Karpas-422 (cell line): ENCODE data around the gene CXCR6. TPM values are rescaled to one million over a fixed set of nuclear protein-coding genes. Genes with fewer than 3 reads are reported as not detected.

Experiments
- DNase-seq: peaks from one replicate; pipeline ENCODE4 v3.0.0-alpha.2; 2015
- H2AFZ ChIP-seq: fragments of 200-600 bp; sonication (generic); 2 replicates; pipeline ENCODE4 v1.6.1; 2014; ENCODE audit warnings: antibody characterized with exemption, low read length, mixed read lengths
- H3K27ac ChIP-seq: fragments of 200-600 bp; sonication (generic); 2 replicates; pipeline ENCODE4 v1.5.1; 2014; ENCODE audit warnings: mild to moderate bottlenecking, low read length, moderate library complexity
- H3K27me3 ChIP-seq: fragments of 200-600 bp; sonication (generic); 2 replicates; pipeline ENCODE4 v1.6.1; 2014; ENCODE audit warnings: low read length, mixed read lengths
- H3K36me3 ChIP-seq: fragments of 200-600 bp; sonication (generic); 2 replicates; pipeline ENCODE4 v1.6.1; 2014; ENCODE audit warnings: low read length, mixed read lengths; ENCODE audit not compliant: insufficient read depth
- H3K4me1 ChIP-seq: fragments of 200-600 bp; sonication (generic); 2 replicates; pipeline ENCODE4 v1.6.1; 2014; ENCODE audit warnings: mild to moderate bottlenecking, low read length, mixed read lengths
- H3K4me2 ChIP-seq: fragments of 200-600 bp; sonication (generic); 2 replicates; pipeline ENCODE4 v1.6.1; 2014; ENCODE audit warnings: low read length, low read depth, mild to moderate bottlenecking; ENCODE audit not compliant: poor library complexity, severe bottlenecking
- H3K4me3 ChIP-seq: fragments of 200-600 bp; sonication (generic); 2 replicates; pipeline ENCODE4 v1.5.1; 2014; ENCODE audit warnings: mild to moderate bottlenecking, antibody characterized with exemption, low read length, mixed read lengths
- H3K79me2 ChIP-seq: fragments of 200-600 bp; sonication (generic); 2 replicates; pipeline ENCODE4 v1.6.1; 2014; ENCODE audit warnings: mild to moderate bottlenecking, low read length, mixed read lengths
- H3K9ac ChIP-seq: fragments of 200-600 bp; sonication (generic); 2 replicates; pipeline ENCODE4 v1.6.0; 2014; ENCODE audit warnings: low read length
- H3K9me2 ChIP-seq: fragments of 200-600 bp; sonication (generic), shearing (Covaris generic); replicated peaks from 2 replicates; pipeline ENCODE4 v1.6.0; 2014; ENCODE audit warnings: mild to moderate bottlenecking, low read length, moderate library complexity; ENCODE audit not compliant: insufficient read depth
- H3K9me3 ChIP-seq: fragments of 300-700, 200-600 bp; sonication (generic); 2 replicates; pipeline ENCODE4 v1.6.1; 2014; ENCODE audit warnings: low read length, mixed read lengths
- H4K20me1 ChIP-seq: fragments of 200-600 bp; sonication (generic); 2 replicates; pipeline ENCODE4 v1.6.1; 2014; ENCODE audit warnings: mild to moderate bottlenecking, antibody characterized with exemption, low read length, low read depth; ENCODE audit not compliant: insufficient read depth
- total RNA-seq: library from RNA; depleted of rRNA; stranded (reverse); fragments of >200 nt; shearing (Covaris generic); gene quantifications from 2 replicates; pipeline ENCODE4 v1.2.3, GENCODE V29; 2014; ENCODE audit warnings: low replicate concordance

CXCR6 gene
- total RNA-seq, 1 experiment from 2014 or later, result not detected

DNA sequence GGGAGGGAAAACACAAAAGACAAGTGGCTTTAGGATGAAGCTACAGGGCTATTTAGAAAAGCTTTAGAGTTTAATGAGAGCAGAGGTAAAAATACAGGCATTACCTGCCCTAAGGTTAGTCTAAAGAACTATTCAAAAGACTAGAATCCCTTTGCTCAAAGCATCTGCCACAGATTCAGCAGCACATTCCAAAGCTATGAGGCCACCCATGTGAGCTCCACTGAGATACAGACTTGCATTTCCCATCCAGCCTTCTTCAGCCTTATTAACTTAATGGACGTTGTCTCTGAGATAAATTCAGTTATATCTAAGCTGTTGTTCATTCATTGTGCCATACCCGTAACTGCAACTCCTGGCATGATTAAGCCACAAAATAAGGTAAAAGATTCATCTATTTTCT lies 25.4 kb downstream of the CXCR6 start:
- Histone ChIP-seq H3K4me2 (no peak overlapping the region), H3K9me3 (no peaks in the 10 kb centered on the region), H3K36me3 (peaks cover 28% of the 10 kb centered on the region; the same call in 1 of the 2 replicates), H4K20me1 (no peaks in the 10 kb centered on the region), H3K27ac (no peak overlapping the region), H3K27me3 (no peaks in the 10 kb centered on the region), H3K4me3 (no peak overlapping the region), H3K9me2 (no peaks in the 10 kb centered on the region), H2AFZ (no peak overlapping the region), H3K4me1 (peaks cover 22% of the 10 kb centered on the region), H3K79me2 (no peaks in the 10 kb centered on the region), H3K9ac (no peak overlapping the region)
- no peak for DNase-seq

GRCh38 chr3:45969116-45969515 lies 25.9 kb downstream of the CXCR6 start:
- no peak overlapping the region for H3K4me2 ChIP-seq
- H3K36me3 ChIP-seq, result peaks cover 24% of the 10 kb centered on the region; the same call in 1 of the 2 replicates
- no peak overlapping the region for H2AFZ ChIP-seq
- peaks cover 20% of the 10 kb centered on the region for H3K4me1 ChIP-seq
- H3K9ac ChIP-seq, result no peak overlapping the region
- H3K27ac ChIP-seq, result no peak overlapping the region
- H3K9me3 ChIP-seq, result no peaks in the 10 kb centered on the region
- no peaks in the 10 kb centered on the region for H3K79me2 ChIP-seq
- H4K20me1 ChIP-seq, result no peaks in the 10 kb centered on the region
- no peaks in the 10 kb centered on the region for H3K9me2 ChIP-seq
- DNase-seq, result no peak
- no peak overlapping the region for H3K4me3 ChIP-seq
- H3K27me3 ChIP-seq, result no peaks in the 10 kb centered on the region

DNA sequence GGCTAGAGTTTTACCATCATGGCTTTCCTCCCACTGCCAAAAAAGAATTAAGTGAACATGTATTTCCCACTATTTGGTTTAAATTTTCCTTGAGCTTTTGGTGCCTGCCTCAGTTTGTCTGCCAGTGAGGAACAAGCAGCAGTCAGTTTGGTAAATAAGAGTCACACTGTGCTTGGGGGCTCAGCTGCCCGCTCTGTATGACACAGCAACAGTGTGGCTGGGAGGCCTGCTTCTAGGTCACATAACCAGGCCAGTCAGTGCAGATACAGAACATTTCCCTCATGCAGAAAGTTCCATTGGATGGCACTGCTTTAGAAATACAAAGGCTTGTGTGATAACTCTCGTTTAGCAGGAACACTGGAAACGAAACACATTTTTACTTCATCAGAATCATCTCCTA lies 26.7 kb downstream of the CXCR6 start:
- no peaks in the 10 kb centered on the region for H3K27me3 ChIP-seq
- no peak overlapping the region for H3K27ac ChIP-seq
- no peak for DNase-seq
- no peaks in the 10 kb centered on the region for H4K20me1 ChIP-seq
- H2AFZ ChIP-seq, result no peak overlapping the region
- peaks cover 26% of the 10 kb centered on the region for H3K4me1 ChIP-seq
- no peak overlapping the region for H3K9ac ChIP-seq
- H3K9me3 ChIP-seq, result no peaks in the 10 kb centered on the region
- H3K36me3 ChIP-seq, result peaks cover 24% of the 10 kb centered on the region; the same call in 1 of the 2 replicates
- H3K9me2 ChIP-seq, result no peaks in the 10 kb centered on the region
- H3K79me2 ChIP-seq, result no peaks in the 10 kb centered on the region
- H3K4me2 ChIP-seq, result no peak overlapping the region
- no peak overlapping the region for H3K4me3 ChIP-seq

GRCh38 chr3:45972534-45973402 lies 29.5 kb downstream of the CXCR6 start:
- no peaks in the 10 kb centered on the region for H3K79me2 ChIP-seq
- no peak overlapping the region for H3K9ac ChIP-seq
- no peaks in the 10 kb centered on the region for H3K9me3 ChIP-seq
- H3K4me1 ChIP-seq, result peaks cover 28% of the 10 kb centered on the region
- no peaks in the 10 kb centered on the region for H3K9me2 ChIP-seq
- H3K27ac ChIP-seq, result peak overlapping the region; percentile 42
- no peaks in the 10 kb centered on the region for H4K20me1 ChIP-seq
- peak overlapping the region; percentile 28 for H3K4me2 ChIP-seq
- H3K36me3 ChIP-seq, result peaks cover 24% of the 10 kb centered on the region; the same call in 1 of the 2 replicates
- no peak overlapping the region for H2AFZ ChIP-seq
- H3K4me3 ChIP-seq, result no peak overlapping the region
- no peaks in the 10 kb centered on the region for H3K27me3 ChIP-seq
- DNase-seq, result no peak

DNA sequence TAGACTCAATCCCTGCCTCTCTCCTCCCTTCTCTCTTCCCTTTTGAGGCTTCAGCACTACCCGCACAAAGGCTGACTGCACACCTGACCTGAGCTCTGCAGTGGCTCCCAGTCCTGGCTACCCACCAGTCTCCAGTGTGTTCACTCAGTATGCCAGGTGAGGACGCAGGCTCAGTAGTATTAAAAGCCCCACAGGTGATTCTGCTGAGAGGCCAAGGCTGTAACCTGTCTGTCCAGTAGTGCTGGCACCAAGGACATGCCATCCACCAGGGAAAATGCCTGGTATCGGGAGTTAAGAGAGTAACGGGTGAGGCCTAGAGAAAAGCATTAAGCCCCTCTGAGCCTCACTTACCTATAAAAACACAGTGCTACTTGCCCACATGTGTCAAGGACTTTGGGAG lies 31.4 kb downstream of the CXCR6 start:
- H2AFZ ChIP-seq, result no peak overlapping the region

GRCh38 chr3:45975686-45976085 lies 32.4 kb downstream of the CXCR6 start:
- H2AFZ ChIP-seq, result no peak overlapping the region
- no peak overlapping the region for H3K9ac ChIP-seq
- no peak for DNase-seq
- no peaks in the 10 kb centered on the region for H4K20me1 ChIP-seq
- H3K9me3 ChIP-seq, result no peaks in the 10 kb centered on the region
- H3K4me2 ChIP-seq, result no peak overlapping the region
- no peak overlapping the region for H3K4me3 ChIP-seq
- no peaks in the 10 kb centered on the region for H3K79me2 ChIP-seq
- no peaks in the 10 kb centered on the region for H3K9me2 ChIP-seq
- no peak overlapping the region for H3K27ac ChIP-seq
- H3K4me1 ChIP-seq, result peaks cover 28% of the 10 kb centered on the region
- peaks cover 25% of the 10 kb centered on the region; the same call in 1 of the 2 replicates for H3K36me3 ChIP-seq
- no peaks in the 10 kb centered on the region for H3K27me3 ChIP-seq

More for the DNA sequence above, 31.4 kb downstream of the CXCR6 start:
- Histone ChIP-seq H4K20me1 (no peaks in the 10 kb centered on the region), H3K9me3 (no peaks in the 10 kb centered on the region), H3K27ac (no peak overlapping the region), H3K9ac (no peak overlapping the region), H3K36me3 (peaks cover 21% of the 10 kb centered on the region; the same call in 1 of the 2 replicates), H3K79me2 (no peaks in the 10 kb centered on the region), H3K4me3 (no peak overlapping the region), H3K27me3 (no peaks in the 10 kb centered on the region), H3K4me1 (peaks cover 28% of the 10 kb centered on the region), H3K9me2 (no peaks in the 10 kb centered on the region), H3K4me2 (no peak overlapping the region)
- no peak for DNase-seq

DNA sequence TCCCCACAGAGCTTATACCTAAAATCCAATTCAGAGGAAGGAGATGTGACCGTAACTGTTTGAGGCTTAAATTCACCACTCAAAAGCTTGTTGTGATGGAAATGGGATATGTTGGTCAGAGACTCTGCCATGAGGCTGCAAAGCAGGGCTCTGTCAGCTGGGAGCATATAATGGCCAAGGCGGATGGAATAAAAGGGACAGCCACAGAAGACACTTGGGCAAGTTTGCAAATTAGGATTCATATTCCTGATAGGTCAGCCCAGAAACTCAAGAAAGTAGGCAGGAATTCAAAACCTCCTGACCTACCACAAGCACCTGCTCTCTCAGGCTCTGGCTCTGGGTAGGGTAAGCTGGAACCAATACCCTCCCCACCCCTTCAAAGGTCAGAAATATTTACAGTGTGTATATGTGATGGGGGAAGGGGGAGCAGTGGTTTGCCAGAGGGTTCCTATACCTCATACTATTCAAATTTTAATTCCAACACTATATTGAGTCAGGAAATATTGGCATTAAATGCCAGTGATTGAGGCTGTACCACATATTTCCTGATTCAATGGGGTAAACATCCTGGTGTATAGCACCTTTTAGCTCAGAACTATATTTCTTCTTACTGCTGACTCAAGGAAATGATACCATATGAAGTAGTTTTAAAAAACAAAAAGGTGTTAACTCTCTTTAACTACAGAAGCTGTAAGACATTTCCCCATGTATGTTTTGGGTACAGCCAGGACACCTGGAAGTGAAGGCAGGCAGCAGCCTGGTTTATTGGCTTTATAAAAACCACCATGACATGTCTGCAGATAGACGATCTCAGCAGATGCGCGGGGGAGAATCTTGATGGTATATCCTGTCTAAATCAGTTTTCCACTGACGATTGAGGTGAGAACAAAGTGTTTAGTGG lies 33.2 kb downstream of the CXCR6 start:
- Histone ChIP-seq H3K4me2 (no peak overlapping the region), H3K27ac (no peak overlapping the region), H3K9me2 (no peaks in the 10 kb centered on the region), H3K9me3 (no peaks in the 10 kb centered on the region), H4K20me1 (no peaks in the 10 kb centered on the region), H3K4me3 (no peak overlapping the region), H3K36me3 (peaks cover 29% of the 10 kb centered on the region; the same call in 1 of the 2 replicates), H2AFZ (no peak overlapping the region), H3K27me3 (no peaks in the 10 kb centered on the region), H3K4me1 (peaks cover 35% of the 10 kb centered on the region), H3K79me2 (no peaks in the 10 kb centered on the region), H3K9ac (no peak overlapping the region)
- no peak for DNase-seq
